ENCODE measurements around the gene FAM111B.
"Not testable (repeated sequence)": the region's sequence is repeated elsewhere in the genome, so short reads cannot be mapped to it uniquely, and the experiment has no call there.

FAM111B gene, protein sequence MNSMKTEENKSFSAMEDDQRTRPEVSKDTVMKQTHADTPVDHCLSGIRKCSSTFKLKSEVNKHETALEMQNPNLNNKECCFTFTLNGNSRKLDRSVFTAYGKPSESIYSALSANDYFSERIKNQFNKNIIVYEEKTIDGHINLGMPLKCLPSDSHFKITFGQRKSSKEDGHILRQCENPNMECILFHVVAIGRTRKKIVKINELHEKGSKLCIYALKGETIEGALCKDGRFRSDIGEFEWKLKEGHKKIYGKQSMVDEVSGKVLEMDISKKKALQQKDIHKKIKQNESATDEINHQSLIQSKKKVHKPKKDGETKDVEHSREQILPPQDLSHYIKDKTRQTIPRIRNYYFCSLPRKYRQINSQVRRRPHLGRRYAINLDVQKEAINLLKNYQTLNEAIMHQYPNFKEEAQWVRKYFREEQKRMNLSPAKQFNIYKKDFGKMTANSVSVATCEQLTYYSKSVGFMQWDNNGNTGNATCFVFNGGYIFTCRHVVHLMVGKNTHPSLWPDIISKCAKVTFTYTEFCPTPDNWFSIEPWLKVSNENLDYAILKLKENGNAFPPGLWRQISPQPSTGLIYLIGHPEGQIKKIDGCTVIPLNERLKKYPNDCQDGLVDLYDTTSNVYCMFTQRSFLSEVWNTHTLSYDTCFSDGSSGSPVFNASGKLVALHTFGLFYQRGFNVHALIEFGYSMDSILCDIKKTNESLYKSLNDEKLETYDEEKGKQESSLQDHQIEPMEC

DNA sequence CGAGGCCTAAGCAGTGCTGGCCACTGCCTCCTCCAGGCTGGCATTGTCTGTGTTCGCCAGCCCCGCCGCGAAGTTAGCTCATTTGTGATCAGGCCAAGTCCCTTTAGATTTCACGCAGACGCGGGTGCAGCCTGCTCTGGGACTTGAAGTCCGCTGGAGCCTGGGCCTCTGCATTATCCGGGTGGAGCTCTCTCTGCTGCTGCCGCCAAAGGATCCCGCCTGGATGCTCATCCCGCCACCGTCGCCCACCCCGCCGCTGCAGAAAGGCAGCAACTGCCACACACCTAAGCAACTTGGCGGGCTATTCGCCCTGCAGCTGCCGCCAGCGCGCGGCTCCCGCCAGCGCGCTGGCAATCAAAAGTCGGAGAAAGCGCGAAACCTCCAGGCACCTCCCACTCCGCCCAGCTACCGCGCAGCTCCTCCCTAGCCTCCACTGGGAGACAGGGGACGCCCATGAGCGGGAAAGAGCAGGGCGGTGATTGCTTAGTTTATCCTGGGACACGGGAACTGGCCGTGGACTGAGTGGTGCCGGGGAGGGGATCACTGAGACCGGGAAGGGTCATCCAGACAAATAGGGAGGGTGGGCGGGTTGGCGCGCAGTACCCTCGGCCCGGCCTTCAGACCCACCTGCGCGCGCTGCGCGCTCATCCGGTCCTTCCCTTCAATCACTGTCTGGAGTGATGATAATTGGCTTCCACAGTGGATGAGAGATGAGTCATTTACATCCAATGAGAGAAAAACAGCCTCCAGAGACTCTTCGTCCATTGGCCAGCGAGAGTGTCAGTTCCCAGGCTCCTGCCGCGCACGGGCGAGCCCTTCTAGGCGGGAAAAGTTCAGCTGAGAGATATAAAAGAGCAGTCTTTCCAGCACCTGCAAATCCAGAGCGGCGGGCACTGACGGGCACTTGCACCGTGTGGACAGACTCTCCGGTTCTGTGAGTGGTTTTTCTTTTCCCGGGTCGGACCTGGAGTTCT lies at the start of gene FAM111B:
Gene FAM111B (plus strand): TSS at position 875 of the 974 bp plus-strand sequence. CDS start 2,389 bp downstream, outside the sequence.
- TF ChIP-seq, protein P1, sequence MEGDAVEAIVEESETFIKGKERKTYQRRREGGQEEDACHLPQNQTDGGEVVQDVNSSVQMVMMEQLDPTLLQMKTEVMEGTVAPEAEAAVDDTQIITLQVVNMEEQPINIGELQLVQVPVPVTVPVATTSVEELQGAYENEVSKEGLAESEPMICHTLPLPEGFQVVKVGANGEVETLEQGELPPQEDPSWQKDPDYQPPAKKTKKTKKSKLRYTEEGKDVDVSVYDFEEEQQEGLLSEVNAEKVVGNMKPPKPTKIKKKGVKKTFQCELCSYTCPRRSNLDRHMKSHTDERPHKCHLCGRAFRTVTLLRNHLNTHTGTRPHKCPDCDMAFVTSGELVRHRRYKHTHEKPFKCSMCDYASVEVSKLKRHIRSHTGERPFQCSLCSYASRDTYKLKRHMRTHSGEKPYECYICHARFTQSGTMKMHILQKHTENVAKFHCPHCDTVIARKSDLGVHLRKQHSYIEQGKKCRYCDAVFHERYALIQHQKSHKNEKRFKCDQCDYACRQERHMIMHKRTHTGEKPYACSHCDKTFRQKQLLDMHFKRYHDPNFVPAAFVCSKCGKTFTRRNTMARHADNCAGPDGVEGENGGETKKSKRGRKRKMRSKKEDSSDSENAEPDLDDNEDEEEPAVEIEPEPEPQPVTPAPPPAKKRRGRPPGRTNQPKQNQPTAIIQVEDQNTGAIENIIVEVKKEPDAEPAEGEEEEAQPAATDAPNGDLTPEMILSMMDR (IDR thresholded peaks at IDR 0.05), result no peak
- H3K4me1 Mint-ChIP-seq, result peaks cover 35% of the 10 kb centered on the region
- peak within 1 kb of the TSS; percentile 84 for H3K4me3 Mint-ChIP-seq
- peak; percentile 75 for DNase-seq
- H3K27ac Mint-ChIP-seq, result no peak within 1 kb of the TSS
- H3K36me3 Mint-ChIP-seq (ENCODE audit: low read depth), result peaks cover 27% of the 10 kb centered on the region
- H3K9me3 Mint-ChIP-seq, result peaks cover 4% of the 10 kb centered on the region
- H3K27me3 Mint-ChIP-seq (ENCODE audit: low read depth, poor library complexity), result peaks cover 45% of the 10 kb centered on the region

DNA sequence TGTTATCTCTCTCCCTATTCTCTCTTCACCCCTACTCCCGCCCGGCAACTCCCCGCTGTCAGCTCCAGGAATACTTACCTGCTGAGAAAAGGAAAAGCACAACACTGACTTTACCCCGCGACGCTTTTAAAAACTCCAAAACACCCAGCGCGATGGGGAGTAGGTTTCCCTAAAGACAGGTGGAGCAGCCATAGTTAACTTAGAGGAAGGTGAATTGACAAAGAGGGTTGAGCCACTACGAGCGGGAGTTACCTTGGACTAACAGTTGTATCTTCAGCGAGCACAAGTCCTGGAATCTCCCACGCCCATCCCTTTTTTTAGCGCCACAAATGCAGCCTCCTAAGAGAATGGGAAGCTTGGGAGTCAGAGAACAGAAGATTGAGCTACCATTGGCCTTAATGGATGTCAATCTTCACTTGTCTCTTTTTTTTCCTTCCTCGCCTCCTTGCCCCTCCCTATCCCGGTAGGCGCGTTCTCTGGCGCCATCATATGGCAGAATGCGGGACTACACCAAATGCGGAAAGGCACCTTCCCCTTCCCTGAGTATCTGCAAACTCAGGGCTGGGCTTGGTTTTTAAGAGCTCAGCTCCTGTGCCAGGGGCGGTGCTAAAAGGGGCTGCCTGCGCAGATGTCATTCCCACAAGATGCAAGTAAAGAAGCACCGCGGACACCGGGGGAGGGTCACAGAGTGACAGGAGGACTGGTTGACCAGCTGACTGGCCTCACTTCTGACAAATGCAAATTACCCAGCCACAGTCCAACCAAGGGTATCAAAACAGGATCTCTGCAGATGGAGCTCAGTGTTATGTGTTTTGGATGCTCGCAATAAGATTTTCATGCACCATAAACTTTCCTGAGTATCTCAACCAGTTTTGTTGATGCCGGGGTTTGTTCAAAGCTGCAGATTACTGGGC lies 48.7 kb upstream of the FAM111B start:
- H3K27ac Mint-ChIP-seq; H3K4me1 Mint-ChIP-seq; H3K9me3 Mint-ChIP-seq; H3K36me3 Mint-ChIP-seq (ENCODE audit: low read depth): not testable (repeated sequence)
- peak; percentile 97 for DNase-seq
- Mint-ChIP-seq H3K27me3 (ENCODE audit: low read depth, poor library complexity) (peaks cover 13% of the 10 kb centered on the region), H3K4me3 (peak overlapping the region; percentile 89)
- TF ChIP-seq, protein P1 (IDR thresholded peaks at IDR 0.05), result peak; percentile 92

DNA sequence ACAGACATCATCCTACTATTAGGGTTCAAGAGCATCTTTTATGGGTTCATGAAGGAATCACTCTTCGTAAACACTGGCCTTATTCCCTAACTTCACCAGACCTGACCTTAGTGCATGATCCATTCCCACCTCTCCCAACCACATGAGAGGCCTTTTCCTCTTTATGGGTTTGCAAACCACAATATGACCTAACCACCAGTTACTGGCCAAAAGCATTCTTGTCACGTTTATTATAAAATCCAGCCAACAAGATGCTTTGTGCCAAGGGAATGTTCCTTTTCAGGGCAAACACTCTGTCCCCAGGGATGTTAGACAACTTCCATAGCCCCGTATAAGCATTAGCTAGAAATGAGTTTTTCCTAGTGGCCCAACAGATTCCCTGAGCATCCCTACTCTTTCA lies 46.9 kb upstream of the FAM111B start:
- peaks cover 13% of the 10 kb centered on the region for H3K27me3 Mint-ChIP-seq (ENCODE audit: low read depth, poor library complexity)
- not testable (repeated sequence) for H3K4me1 Mint-ChIP-seq; H3K4me3 Mint-ChIP-seq; DNase-seq; H3K36me3 Mint-ChIP-seq (ENCODE audit: low read depth); H3K9me3 Mint-ChIP-seq; H3K27ac Mint-ChIP-seq

DNA sequence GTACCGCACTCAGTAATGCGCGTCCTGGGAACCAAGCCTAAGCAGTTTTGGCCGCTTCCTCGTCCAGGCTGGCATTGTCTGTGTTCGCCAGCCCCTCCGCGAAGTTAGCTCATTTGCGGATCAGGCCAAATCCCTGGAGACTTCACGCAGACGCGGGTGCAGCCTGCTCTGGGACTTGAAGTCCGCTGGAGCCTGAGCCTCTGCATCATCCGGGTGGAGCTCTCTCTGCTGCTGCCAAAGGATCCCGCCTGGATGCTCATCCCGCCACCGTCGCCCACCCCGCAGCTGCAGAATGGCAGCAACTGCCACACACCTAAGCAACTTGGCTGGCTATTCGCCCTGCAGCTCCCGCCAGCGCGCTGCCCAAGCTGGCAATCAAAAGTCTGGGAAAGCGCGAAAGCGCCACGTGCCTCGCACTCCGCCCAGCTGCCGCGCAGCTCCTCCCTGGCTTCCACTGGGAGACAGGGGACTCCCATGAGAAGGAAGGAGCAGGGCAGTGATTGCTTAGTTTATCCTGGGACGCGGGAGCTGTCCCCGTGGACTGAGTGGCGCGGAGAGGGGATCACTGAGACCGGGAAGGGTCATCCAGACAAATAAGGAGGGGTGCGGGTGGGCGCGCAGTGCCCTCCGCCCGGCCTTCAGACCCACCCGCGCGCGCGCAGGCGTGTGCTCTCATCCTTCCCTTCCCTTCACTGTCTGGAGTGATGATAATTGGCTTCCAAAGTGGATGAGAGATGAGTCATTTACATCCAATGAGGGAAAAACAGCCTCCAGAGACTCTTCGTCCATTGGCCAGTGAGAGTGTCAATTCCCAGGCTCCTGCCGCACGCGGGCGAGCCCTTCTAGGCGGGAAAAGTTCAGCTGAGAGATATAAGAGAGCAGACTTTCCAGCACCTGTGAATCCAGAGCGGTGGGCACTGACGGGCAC lies 44.2 kb upstream of the FAM111B start:
- Mint-ChIP-seq H3K4me3 (no peak overlapping the region), H3K27me3 (ENCODE audit: low read depth, poor library complexity) (peaks cover 19% of the 10 kb centered on the region)
- TF ChIP-seq, protein P1 (IDR thresholded peaks at IDR 0.05), result no peak

DNA sequence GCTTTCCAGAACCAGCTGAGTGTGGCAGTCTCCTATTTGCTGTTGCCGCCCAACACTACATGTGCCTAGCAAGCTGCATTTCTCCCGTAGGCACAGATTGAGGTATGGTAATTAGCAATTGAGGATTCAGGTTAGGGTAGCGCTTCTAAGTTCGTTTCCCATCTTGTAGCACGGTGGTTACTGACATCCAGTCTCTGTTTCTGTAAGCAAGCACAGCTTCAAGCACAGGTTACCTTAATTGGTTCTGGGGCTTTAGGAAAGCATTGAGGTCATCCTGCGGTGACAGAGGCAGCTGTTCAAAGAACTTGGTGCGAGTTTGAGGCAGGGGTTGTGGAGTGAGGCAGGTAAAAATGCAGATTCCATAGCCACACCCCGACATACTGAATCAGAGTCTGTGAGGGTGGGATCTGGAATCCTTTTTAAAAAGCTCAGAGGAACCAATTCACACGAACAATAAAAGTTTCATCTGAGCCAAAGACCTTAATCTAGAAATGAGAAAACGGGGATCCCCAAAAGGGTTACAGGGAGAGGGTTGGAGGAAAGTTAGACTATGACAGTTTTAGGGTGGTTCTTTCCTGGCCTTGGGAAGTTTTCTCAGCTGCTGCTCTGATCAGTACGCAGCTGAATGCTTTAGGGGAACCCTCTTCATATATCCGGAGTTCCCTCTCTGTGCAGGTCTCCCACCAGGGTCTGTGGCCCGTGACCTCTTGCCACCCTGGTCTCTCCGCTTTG lies 42.9 kb upstream of the FAM111B start:
- not testable (repeated sequence) for H3K9me3 Mint-ChIP-seq; H3K36me3 Mint-ChIP-seq (ENCODE audit: low read depth); DNase-seq; H3K27ac Mint-ChIP-seq; H3K4me3 Mint-ChIP-seq; H3K4me1 Mint-ChIP-seq
- peaks cover 13% of the 10 kb centered on the region for H3K27me3 Mint-ChIP-seq (ENCODE audit: low read depth, poor library complexity)

More for the DNA sequence above, 44.2 kb upstream of the FAM111B start:
- no peaks in the 10 kb centered on the region for H3K9me3 Mint-ChIP-seq
- DNase-seq, result no peak
- no peaks in the 10 kb centered on the region for H3K36me3 Mint-ChIP-seq (ENCODE audit: low read depth)
- no peak overlapping the region for H3K27ac Mint-ChIP-seq
- peaks cover 5% of the 10 kb centered on the region for H3K4me1 Mint-ChIP-seq

Data from nephron progenitor cell (in vitro differentiated cells).